Lower leg skin (tissue), 4 donors: ENCODE measurements around the gene SLC13A3. TPM values are rescaled to one million over a fixed set of nuclear protein-coding genes. Genes with fewer than 3 reads are reported as not detected.
A peak's percentile ranks its signal among the peaks of the same experiment; 100 is the strongest.

ENCODE experiments used
- DNase-seq, 2 donors: peaks; one replicate each; pipeline ENCODE4 v3.0.0-alpha.2; 2019; ENCODE audit warnings: low spot score in 2 of 2
- H3K4me3 ChIP-seq: fragments of 200-600 bp; sonication (generic); 2 replicates; pipeline ENCODE4 v1.5.1; 2017; ENCODE audit warnings: mild to moderate bottlenecking, low read depth; ENCODE audit not compliant: poor library complexity, severe bottlenecking
- CTCF ChIP-seq, 3 donors: fragments of 450-650 bp; IDR thresholded peaks; one replicate each; pipeline ENCODE4 v1.5.1; 2016; ENCODE audit warnings: antibody characterized with exemption in 3 of 3, mild to moderate bottlenecking in 3 of 3, moderate library complexity in 2 of 3
- POLR2A ChIP-seq, 2 donors: fragments of 450-650 bp; IDR thresholded peaks; one replicate each; pipeline ENCODE4 v1.6.1; 2016 to 2017; ENCODE audit warnings: antibody characterized with exemption in 2 of 2, mild to moderate bottlenecking in 1 of 2, moderate library complexity in 1 of 2
- WGBS, 2 donors: methylation state at CpG; one replicate each; pipeline ENCODE4 v1.1.5; 2018; 5-methylcytosine and 5-hydroxymethylcytosine counted together
- intact Hi-C: fragments of 100-400 bp; cut with DNase I; formaldehyde crosslinking; loops from one replicate; pipeline ENCODE4 v1.15.0; 2023; ENCODE audit warnings: low total_unique reads
- total RNA-seq, 4 donors: library from RNA; depleted of rRNA; stranded (reverse); fragments of >200 nt; gene quantifications; one replicate each; pipeline ENCODE4 v1.1.0, GENCODE V29; 2016

Gene SLC13A3
- total RNA-seq, 4 donors from 2014 or later: 1.4 to 3.3 (median 1.8) TPM

- TF ChIP-seq POLR2A (IDR thresholded peaks at IDR 0.05): no peak
- no peak for TF ChIP-seq CTCF (IDR thresholded peaks at IDR 0.05)
- WGBS, 2 donors: 82 to 83% methylated on average over 7 of the region's 7 CpGs
- intact Hi-C loops: no loop called here
- DNase-seq: peak in 1 of 2 donors; percentile 25
- no peak overlapping the region for H3K4me3 ChIP-seq
These were observed 19.3 kb downstream of the SLC13A3 start for GRCh38 chr20:46631874-46632446.

- TF ChIP-seq POLR2A (IDR thresholded peaks at IDR 0.05) (no peak), CTCF (IDR thresholded peaks at IDR 0.05) (no peak)
- intact Hi-C loops: no loop called here
- WGBS, 2 donors: 67 to 70% methylated on average over 8 of the region's 8 CpGs
- peak; percentile 17 to 59 for DNase-seq
- H3K4me3 ChIP-seq: no peak overlapping the region
These were observed 19.9 kb downstream of the SLC13A3 start for GRCh38 chr20:46631212-46631869.

- 79 to 81% methylated on average over 5 of the region's 5 CpGs for WGBS, 2 donors
- no peak overlapping the region for H3K4me3 ChIP-seq
- intact Hi-C loops: no loop called here
- no peak for TF ChIP-seq CTCF (IDR thresholded peaks at IDR 0.05)
- TF ChIP-seq POLR2A (IDR thresholded peaks at IDR 0.05): no peak
- DNase-seq: no peak
These were observed 21.0 kb downstream of the SLC13A3 start for GRCh38 chr20:46630306-46630705.

- no peak overlapping the region for H3K4me3 ChIP-seq
- DNase-seq: no peak
- intact Hi-C loops: no loop called here
- TF ChIP-seq POLR2A (IDR thresholded peaks at IDR 0.05) (no peak), CTCF (IDR thresholded peaks at IDR 0.05) (no peak)
These were observed 21.9 kb downstream of the SLC13A3 start for GRCh38 chr20:46629341-46629740.

GRCh38 chr20:46627234-46627633 lies 24.0 kb downstream of the SLC13A3 start:
- WGBS, 2 donors: 76 to 79% methylated on average over 4 of the region's 4 CpGs
- intact Hi-C loops: no loop called here
- TF ChIP-seq POLR2A (IDR thresholded peaks at IDR 0.05): no peak
- TF ChIP-seq CTCF (IDR thresholded peaks at IDR 0.05): no peak
- DNase-seq: peak in 1 of 2 donors; percentile 42
- H3K4me3 ChIP-seq: no peak overlapping the region
